Hepatocyte (in vitro differentiated cells): ENCODE results near the gene LMTK2.

Source experiments
- EZH2 ChIP-seq: fragments of 200-600 bp; sonication (generic); IDR thresholded peaks from 2 replicates; pipeline ENCODE4 v1.6.1; 2016; ENCODE audit warnings: antibody characterized with exemption, mild to moderate bottlenecking, borderline replicate concordance
- EZH2phosphoT487 ChIP-seq: fragments of 200-600 bp; sonication (generic); IDR thresholded peaks from one replicate; pipeline ENCODE4 v1.6.1; 2018; ENCODE audit warnings: antibody characterized with exemption, mild to moderate bottlenecking, low read depth, moderate library complexity; ENCODE audit not compliant: unreplicated experiment, severe bottlenecking
- TF ChIP-seq, protein P1 (sequence below): fragments of 200-600 bp; sonication (generic); IDR thresholded peaks from 2 replicates; pipeline ENCODE4 v1.5.1; 2016; ENCODE audit warnings: antibody characterized with exemption, mild to moderate bottlenecking; ENCODE audit not compliant: poor library complexity

DNA sequence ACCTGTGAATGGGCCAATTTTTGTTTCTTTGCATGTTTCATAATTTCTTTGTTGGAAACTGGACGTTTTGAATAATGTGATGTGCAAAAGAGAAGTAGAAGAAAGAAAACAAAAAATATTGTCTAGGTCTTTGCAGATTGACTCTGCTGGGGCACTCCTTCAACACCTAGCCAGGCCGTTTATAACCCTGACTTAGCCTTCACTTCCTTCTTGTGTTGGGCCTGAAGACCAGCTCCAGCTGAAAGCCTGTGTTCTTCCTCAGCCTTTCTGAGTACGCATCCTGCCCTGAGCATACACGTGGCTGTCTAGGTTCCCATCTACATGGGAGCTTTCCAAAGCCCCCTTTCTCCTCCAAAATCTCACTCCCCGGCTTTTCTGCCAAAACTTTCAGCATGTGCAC lies 41.9 kb downstream of the LMTK2 start:
- TF ChIP-seq, protein P1, sequence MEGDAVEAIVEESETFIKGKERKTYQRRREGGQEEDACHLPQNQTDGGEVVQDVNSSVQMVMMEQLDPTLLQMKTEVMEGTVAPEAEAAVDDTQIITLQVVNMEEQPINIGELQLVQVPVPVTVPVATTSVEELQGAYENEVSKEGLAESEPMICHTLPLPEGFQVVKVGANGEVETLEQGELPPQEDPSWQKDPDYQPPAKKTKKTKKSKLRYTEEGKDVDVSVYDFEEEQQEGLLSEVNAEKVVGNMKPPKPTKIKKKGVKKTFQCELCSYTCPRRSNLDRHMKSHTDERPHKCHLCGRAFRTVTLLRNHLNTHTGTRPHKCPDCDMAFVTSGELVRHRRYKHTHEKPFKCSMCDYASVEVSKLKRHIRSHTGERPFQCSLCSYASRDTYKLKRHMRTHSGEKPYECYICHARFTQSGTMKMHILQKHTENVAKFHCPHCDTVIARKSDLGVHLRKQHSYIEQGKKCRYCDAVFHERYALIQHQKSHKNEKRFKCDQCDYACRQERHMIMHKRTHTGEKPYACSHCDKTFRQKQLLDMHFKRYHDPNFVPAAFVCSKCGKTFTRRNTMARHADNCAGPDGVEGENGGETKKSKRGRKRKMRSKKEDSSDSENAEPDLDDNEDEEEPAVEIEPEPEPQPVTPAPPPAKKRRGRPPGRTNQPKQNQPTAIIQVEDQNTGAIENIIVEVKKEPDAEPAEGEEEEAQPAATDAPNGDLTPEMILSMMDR, result no peak
- TF ChIP-seq EZH2, result no peak
- no peak for TF ChIP-seq EZH2phosphoT487
